Activated CD8-positive, alpha-beta T cell treated with anti-CD3 and anti-CD28 coated beads for 36 hours (primary cell): ENCODE measurements around the gene LYSMD3. TPM values are rescaled to one million over a fixed set of nuclear protein-coding genes. Genes with fewer than 3 reads are reported as not detected.

Experiments used
- ATAC-seq: fragments of 200-7000 bp; cut with Tn5 transposase; one replicate; pipeline ENCODE4 v1.10.0; 2021; ENCODE audit warnings: mild to moderate bottlenecking, moderate library complexity
- CTCF ChIA-PET: fragments of 350-600 bp; sonication (Branson Sonifier 250); formaldehyde crosslinking; loops from one replicate; lab custom pipeline; 2021; ENCODE audit warnings: antibody characterized with exemption; lab: Charles Lee
- POLR2A ChIA-PET: fragments of 350-600 bp; sonication (Branson Sonifier 250); formaldehyde crosslinking; loops from one replicate; lab custom pipeline; 2021; ENCODE audit warnings: antibody characterized with exemption; lab: Charles Lee
- DNase-seq: peaks from one replicate; pipeline ENCODE4 v3.0.0-alpha.2; 2020
- H3K27ac Mint-ChIP-seq: one replicate; pipeline ENCODE4 v1.8.0; 2021; ENCODE audit warnings: mild to moderate bottlenecking, mixed read lengths
- H3K27me3 Mint-ChIP-seq: one replicate; pipeline ENCODE4 v1.8.0; 2021; ENCODE audit warnings: mixed read lengths
- H3K36me3 Mint-ChIP-seq: one replicate; pipeline ENCODE4 v1.8.0; 2021; ENCODE audit warnings: low read depth, mixed read lengths
- H3K4me1 Mint-ChIP-seq: one replicate; pipeline ENCODE4 v1.8.0; 2021; ENCODE audit warnings: low read depth, mixed read lengths
- H3K4me3 Mint-ChIP-seq: one replicate; pipeline ENCODE4 v1.8.0; 2021; ENCODE audit warnings: mild to moderate bottlenecking, moderate library complexity, mixed read lengths
- H3K9me3 Mint-ChIP-seq: one replicate; pipeline ENCODE4 v1.8.0; 2021; ENCODE audit warnings: mixed read lengths
- intact Hi-C: fragments of 100-400 bp; cut with micrococcal nuclease; formaldehyde crosslinking; loops from one replicate; pipeline ENCODE4 v1.10.0; 2022
- total RNA-seq, 2 experiments: library from RNA; stranded (reverse); gene quantifications; one replicate each; pipeline ENCODE4 v1.2.3, GENCODE V29; 2021
- TF ChIP-seq, protein P1 (sequence below): fragments of 200-600 bp; IDR thresholded peaks from one replicate; pipeline ENCODE4 v1.8.0; 2022; ENCODE audit warnings: antibody characterized with exemption, mild to moderate bottlenecking

LYSMD3 gene
- total RNA-seq, 2 experiments from 2014 or later: 14.2 to 14.7 TPM

DNA sequence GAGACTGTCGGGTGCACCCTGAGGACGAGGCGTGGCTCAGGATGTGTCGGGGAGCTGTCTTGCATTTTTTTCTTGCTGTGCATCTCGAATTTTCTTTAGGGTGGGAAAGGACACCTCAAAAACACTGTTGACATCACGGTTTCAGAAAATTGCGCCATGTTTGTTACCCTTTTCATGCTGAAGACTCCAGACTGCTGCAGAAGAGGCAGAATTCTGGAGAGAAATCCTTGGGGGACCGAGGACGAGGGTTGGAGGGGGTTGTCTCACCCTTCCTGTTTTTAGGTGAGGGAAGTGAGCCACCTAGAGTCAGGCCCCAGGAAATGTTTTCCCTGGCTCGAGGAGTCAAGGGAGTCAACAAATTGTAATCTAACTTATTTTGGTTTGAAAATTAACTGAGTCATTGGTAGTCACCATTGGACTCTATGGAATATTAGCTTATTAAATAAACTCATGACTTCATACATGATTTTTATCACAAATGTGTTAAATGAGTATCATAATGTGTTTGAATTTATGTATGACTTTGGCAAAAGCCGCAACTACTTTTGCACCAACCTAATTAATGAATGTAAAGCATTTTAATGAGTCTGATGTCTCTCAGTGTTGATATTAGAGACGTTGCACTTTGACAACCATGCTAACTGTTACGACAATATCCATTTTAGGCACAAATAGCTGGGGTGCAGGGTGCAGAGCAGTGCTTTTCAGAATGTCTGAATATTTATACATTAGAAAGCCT is 724 bp upstream of the LYSMD3 start:
- Mint-ChIP-seq H3K36me3 (peaks cover 9% of the 10 kb centered on the region), H3K4me3 (peak overlapping the region; percentile 89), H3K9me3 (no peaks in the 10 kb centered on the region), H3K4me1 (peaks cover 20% of the 10 kb centered on the region), H3K27ac (peak overlapping the region; percentile 98), H3K27me3 (peaks cover 10% of the 10 kb centered on the region)
- TF ChIP-seq, protein P1, sequence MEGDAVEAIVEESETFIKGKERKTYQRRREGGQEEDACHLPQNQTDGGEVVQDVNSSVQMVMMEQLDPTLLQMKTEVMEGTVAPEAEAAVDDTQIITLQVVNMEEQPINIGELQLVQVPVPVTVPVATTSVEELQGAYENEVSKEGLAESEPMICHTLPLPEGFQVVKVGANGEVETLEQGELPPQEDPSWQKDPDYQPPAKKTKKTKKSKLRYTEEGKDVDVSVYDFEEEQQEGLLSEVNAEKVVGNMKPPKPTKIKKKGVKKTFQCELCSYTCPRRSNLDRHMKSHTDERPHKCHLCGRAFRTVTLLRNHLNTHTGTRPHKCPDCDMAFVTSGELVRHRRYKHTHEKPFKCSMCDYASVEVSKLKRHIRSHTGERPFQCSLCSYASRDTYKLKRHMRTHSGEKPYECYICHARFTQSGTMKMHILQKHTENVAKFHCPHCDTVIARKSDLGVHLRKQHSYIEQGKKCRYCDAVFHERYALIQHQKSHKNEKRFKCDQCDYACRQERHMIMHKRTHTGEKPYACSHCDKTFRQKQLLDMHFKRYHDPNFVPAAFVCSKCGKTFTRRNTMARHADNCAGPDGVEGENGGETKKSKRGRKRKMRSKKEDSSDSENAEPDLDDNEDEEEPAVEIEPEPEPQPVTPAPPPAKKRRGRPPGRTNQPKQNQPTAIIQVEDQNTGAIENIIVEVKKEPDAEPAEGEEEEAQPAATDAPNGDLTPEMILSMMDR: peak; percentile 64
- POLR2A ChIA-PET: interaction anchor here (1.6 kb wide), 1 partner anchor 57 kb away, joined by 4 read pairs; no protein-coding TSS in a partner anchor
- ATAC-seq: peak; percentile 60
- CTCF ChIA-PET: interaction anchor here (0.6 to 3.6 kb wide), 16 partner anchors 10 to 253 kb away, joined by 3 to 50 read pairs (median 4); partner anchors contain the start of genes CETN3, MBLAC2 and POLR3G
- peak; percentile 66 for DNase-seq
- intact Hi-C loops: loop anchor here (2.0 to 10.0 kb wide), 3 partner anchors 53 to 125 kb away; partner anchors contain the start of gene CETN3

DNA sequence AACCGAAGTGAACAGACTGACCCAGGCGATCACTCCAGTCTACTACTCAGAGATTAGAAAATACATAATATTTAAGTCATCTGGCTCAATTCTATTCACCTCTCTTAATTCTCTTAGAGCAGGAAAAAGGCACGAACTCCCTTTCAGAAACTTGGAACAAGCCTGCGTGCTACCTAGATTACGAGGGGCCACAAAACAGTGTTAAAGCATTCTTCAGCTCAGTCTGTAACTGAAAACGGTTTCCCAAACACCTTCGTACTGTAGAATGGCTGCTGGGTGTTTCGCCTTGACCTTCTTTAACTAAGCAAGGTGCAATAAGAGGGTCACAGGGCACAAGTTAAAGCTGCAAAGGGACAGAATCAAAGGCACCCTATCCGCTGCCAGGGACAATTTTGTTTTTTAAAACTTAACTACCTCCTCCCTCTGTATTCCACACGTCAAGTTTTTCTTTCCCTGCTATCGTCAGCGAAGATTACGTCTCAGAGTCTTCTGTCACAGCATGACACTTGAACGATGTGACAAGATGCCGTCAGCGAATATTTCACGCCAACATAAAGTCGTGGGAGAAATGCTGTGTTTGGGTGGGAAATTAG is 687 bp downstream of the LYSMD3 start:
- intact Hi-C loops: loop anchor here (2.0 to 10.0 kb wide), 3 partner anchors 51 to 124 kb away; partner anchors contain the start of gene CETN3
- ChIA-PET POLR2A (interaction anchor here (0.6 to 1.6 kb wide), 4 partner anchors 10 to 62 kb away, joined by 3 to 6 read pairs (median 5); partner anchors contain the start of genes MBLAC2 and POLR3G), CTCF (interaction anchor here (1.2 to 3.6 kb wide), 8 partner anchors 15 to 255 kb away, joined by 3 to 50 read pairs (median 8); partner anchors contain the start of genes CETN3, MBLAC2 and POLR3G)
- H3K27me3 Mint-ChIP-seq: peaks cover 4% of the 10 kb centered on the region
- peak overlapping the region; percentile 89 for H3K4me3 Mint-ChIP-seq
- TF ChIP-seq, protein P1: no peak
- DNase-seq (peak; percentile 50), ATAC-seq (peak; percentile 6)
- no peaks in the 10 kb centered on the region for H3K9me3 Mint-ChIP-seq
- peak overlapping the region; percentile 98 for H3K27ac Mint-ChIP-seq
- peaks cover 22% of the 10 kb centered on the region for H3K4me1 Mint-ChIP-seq
- peaks cover 14% of the 10 kb centered on the region for H3K36me3 Mint-ChIP-seq

DNA sequence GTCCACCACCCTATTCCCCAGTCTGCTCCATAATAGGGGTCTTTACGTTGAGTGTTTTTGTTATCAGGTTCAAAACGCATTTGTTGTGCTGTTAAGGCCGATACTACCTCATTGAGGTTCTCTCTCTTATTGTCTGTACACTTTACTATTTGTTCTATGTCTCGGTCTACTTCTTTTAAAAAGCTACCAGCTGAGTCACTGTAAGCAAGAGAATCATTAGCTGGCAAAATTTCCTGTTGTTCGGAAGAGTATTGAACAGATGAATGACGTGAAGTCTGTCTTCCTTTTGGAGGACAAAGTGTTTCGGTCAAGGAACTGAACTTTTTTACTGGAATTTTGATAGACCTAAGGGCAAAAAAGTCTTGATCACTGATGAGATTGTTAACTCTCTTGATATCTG is 10.3 kb downstream of the LYSMD3 start:
- intact Hi-C loops: no loop called here

DNA sequence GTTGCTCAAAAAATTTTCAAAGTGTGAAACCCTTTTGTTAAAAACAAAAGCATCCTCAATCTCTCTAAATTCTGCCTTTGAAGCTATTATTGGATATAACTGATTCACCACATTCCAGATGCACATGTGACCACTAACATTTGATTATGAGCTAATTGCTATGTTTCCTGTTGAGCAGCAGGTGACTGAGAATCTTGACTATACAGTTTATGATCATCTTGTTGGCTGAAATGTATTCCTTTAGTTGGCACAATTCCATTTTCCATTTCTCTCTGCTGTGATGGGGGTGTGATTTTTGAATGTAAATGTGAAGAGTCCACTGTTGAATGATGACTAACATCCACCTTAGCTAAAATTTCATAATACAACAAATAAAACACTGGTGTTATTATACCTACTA is 10.7 kb downstream of the LYSMD3 start:
- CTCF ChIA-PET: no interaction called here
- POLR2A ChIA-PET: interaction anchor here (0.6 to 1.0 kb wide), 2 partner anchors 9 to 115 kb away, joined by 3 to 6 read pairs; no protein-coding TSS in a partner anchor
- Mint-ChIP-seq H3K27me3 (no peaks in the 10 kb centered on the region), H3K9me3 (no peaks in the 10 kb centered on the region), H3K27ac (peak overlapping the region; percentile 17), H3K4me1 (peaks cover 8% of the 10 kb centered on the region), H3K4me3 (no peak overlapping the region), H3K36me3 (peaks cover 32% of the 10 kb centered on the region)
- ATAC-seq: no peak
- no peak for DNase-seq
- intact Hi-C loops: no loop called here
- TF ChIP-seq, protein P1: no peak

More for the DNA sequence above, 10.3 kb downstream of the LYSMD3 start:
- TF ChIP-seq, protein P1: no peak
- peaks cover 35% of the 10 kb centered on the region for H3K36me3 Mint-ChIP-seq
- ChIA-PET CTCF (no interaction called here), POLR2A (interaction anchor here (0.6 to 1.0 kb wide), 2 partner anchors 9 to 115 kb away, joined by 3 to 6 read pairs; no protein-coding TSS in a partner anchor)
- ATAC-seq (no peak), DNase-seq (no peak)
- H3K9me3 Mint-ChIP-seq: no peaks in the 10 kb centered on the region
- no peak overlapping the region for H3K27ac Mint-ChIP-seq
- H3K4me3 Mint-ChIP-seq: no peak overlapping the region
- no peaks in the 10 kb centered on the region for H3K27me3 Mint-ChIP-seq
- H3K4me1 Mint-ChIP-seq: peaks cover 8% of the 10 kb centered on the region
